OCI-LY1 (cell line): ENCODE measurements around the gene CNTFR.

ENCODE experiments used
- H2AFZ ChIP-seq: fragments of 200-600 bp; sonication (generic), shearing (Covaris generic); 2 replicates; pipeline ENCODE4 v1.6.0; 2014; ENCODE audit warnings: antibody characterized with exemption, mild to moderate bottlenecking, low read length
- H3F3A ChIP-seq: fragments of 200-600 bp; sonication (generic), shearing (Covaris generic); 2 replicates; pipeline ENCODE4 v1.6.0; 2014; ENCODE audit warnings: mild to moderate bottlenecking, antibody characterized with exemption, low read length, moderate library complexity; ENCODE audit not compliant: insufficient read depth
- H3K27ac ChIP-seq: fragments of 200-600 bp; sonication (generic); 2 replicates; pipeline ENCODE4 v1.5.1; 2014; ENCODE audit warnings: low read length, mixed run types, mild to moderate bottlenecking, low read depth; ENCODE audit not compliant: poor library complexity, severe bottlenecking
- H3K27me3 ChIP-seq: fragments of 200-600 bp; sonication (generic); 2 replicates; pipeline ENCODE4 v1.6.0; 2014; ENCODE audit warnings: antibody characterized with exemption, mild to moderate bottlenecking, low read length, moderate library complexity; ENCODE audit not compliant: insufficient read depth
- H3K36me3 ChIP-seq: fragments of 200-600 bp; sonication (generic); 2 replicates; pipeline ENCODE4 v1.6.1; 2014; ENCODE audit warnings: mild to moderate bottlenecking, antibody characterized with exemption, low read length, moderate library complexity, mixed read lengths; ENCODE audit not compliant: insufficient read depth
- H3K4me1 ChIP-seq: fragments of 200-600 bp; sonication (generic); 2 replicates; pipeline ENCODE4 v1.5.1; 2014; ENCODE audit warnings: mild to moderate bottlenecking, low read length, moderate library complexity; ENCODE audit not compliant: insufficient read depth, severe bottlenecking
- H3K4me2 ChIP-seq: fragments of 200-600 bp; sonication (generic), shearing (Covaris generic); 2 replicates; pipeline ENCODE4 v1.6.1; 2014; ENCODE audit warnings: low read length
- H3K4me3 ChIP-seq: fragments of 200-600 bp; sonication (generic); 2 replicates; pipeline ENCODE4 v1.5.1; 2014; ENCODE audit warnings: low read length, low read depth, mild to moderate bottlenecking, mixed read lengths; ENCODE audit not compliant: poor library complexity, severe bottlenecking
- H3K79me2 ChIP-seq: fragments of 200-600 bp; shearing (Covaris generic); 2 replicates; pipeline ENCODE4 v1.6.1; 2016; ENCODE audit warnings: mixed run types, low read length, mixed read lengths; ENCODE audit not compliant: insufficient read depth
- H3K9ac ChIP-seq: fragments of 200-600 bp; sonication (generic), shearing (Covaris generic); 2 replicates; pipeline ENCODE4 v1.6.1; 2014; ENCODE audit warnings: mild to moderate bottlenecking, low read length, mixed read lengths
- H3K9me2 ChIP-seq: fragments of 200-600 bp; sonication (generic), shearing (Covaris generic); 2 replicates; pipeline ENCODE4 v1.6.1; 2014; ENCODE audit warnings: low read depth, mild to moderate bottlenecking, low read length, mixed read lengths
- H3K9me3 ChIP-seq: fragments of 200-600 bp; shearing (Covaris generic); 2 replicates; pipeline ENCODE4 v1.6.1; 2014; ENCODE audit warnings: low read length, mixed read lengths
- H4K20me1 ChIP-seq: fragments of 200-600 bp; sonication (generic), shearing (Covaris generic); 2 replicates; pipeline ENCODE4 v1.6.0; 2016; ENCODE audit warnings: mild to moderate bottlenecking, low read length; ENCODE audit not compliant: insufficient read depth
- EZH2 ChIP-seq: fragments of 200-600 bp; sonication (generic), shearing (Covaris generic); IDR thresholded peaks from 2 replicates; pipeline ENCODE4 v1.8.0; 2017; ENCODE audit warnings: borderline replicate concordance, mixed run types, mild to moderate bottlenecking, antibody characterized with exemption, low read length, moderate library complexity, mixed read lengths
- TF ChIP-seq, protein P1 (sequence below): fragments of 200-600 bp; sonication (generic), shearing (Covaris generic); IDR thresholded peaks from 2 replicates; pipeline ENCODE4 v1.5.1; 2017; ENCODE audit warnings: mild to moderate bottlenecking, antibody characterized with exemption, low read length, moderate library complexity, mixed read lengths

Gene CNTFR

DNA sequence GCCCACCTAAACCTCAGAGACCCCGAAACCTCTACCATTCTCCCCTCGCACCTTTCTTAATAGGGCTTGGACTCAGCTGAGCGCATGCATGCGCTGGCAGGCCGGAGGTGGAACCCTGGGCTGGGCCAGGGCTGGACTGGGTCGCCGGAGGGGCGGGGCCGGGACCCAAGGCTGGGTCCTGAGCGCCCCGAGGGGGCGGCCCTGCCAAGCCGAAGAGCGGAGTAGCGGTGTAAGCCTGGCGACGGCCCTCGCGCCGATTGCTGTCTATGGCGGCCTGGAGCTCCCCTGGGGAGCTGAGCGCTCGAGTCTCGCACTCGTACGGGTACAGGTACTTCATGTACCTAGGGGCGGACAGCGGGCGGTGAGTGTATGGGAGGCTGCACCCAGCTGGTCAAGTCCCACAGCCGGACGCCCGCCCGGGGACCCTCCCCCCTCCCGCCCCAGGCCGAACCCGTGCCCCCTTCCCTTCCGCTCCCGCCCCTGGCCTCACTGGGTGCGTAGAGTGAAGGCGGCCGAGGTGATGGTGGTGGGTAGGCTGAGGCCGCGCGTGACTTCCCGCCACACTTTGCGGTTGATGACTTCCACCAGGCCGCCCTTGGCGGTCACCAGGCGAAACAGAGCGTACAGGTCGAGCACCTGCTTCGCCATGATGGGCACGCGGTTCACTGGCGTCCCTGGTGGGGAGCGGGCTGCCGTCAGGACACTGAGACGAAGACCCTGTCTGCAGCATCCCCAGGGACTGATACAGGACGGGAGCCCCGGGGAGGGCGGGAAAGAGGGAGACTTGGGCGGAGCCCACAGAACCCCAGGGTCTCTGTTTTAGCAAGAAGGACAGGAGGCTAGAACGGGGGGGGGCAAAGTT, 34.1 kb upstream of the CNTFR start:
- Histone ChIP-seq H3F3A (no peaks in the 10 kb centered on the region), H3K36me3 (no peaks in the 10 kb centered on the region), H2AFZ (no peak overlapping the region), H3K9me2 (no peaks in the 10 kb centered on the region), H3K27me3 (0 out of 2 replicates have a peak, but pooled peaks cover 5% of the 10 kb centered on the region), H3K9me3 (no peaks in the 10 kb centered on the region), H3K4me2 (peak overlapping the region; percentile 37; the same call in 1 of the 2 replicates), H3K4me3 (peak overlapping the region; percentile 13), H3K27ac (no peak overlapping the region), H3K9ac (no peak overlapping the region), H4K20me1 (no peaks in the 10 kb centered on the region), H3K4me1 (peaks cover 28% of the 10 kb centered on the region), H3K79me2 (no peaks in the 10 kb centered on the region)
- TF ChIP-seq, protein P1, sequence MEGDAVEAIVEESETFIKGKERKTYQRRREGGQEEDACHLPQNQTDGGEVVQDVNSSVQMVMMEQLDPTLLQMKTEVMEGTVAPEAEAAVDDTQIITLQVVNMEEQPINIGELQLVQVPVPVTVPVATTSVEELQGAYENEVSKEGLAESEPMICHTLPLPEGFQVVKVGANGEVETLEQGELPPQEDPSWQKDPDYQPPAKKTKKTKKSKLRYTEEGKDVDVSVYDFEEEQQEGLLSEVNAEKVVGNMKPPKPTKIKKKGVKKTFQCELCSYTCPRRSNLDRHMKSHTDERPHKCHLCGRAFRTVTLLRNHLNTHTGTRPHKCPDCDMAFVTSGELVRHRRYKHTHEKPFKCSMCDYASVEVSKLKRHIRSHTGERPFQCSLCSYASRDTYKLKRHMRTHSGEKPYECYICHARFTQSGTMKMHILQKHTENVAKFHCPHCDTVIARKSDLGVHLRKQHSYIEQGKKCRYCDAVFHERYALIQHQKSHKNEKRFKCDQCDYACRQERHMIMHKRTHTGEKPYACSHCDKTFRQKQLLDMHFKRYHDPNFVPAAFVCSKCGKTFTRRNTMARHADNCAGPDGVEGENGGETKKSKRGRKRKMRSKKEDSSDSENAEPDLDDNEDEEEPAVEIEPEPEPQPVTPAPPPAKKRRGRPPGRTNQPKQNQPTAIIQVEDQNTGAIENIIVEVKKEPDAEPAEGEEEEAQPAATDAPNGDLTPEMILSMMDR, result no peak
- TF ChIP-seq EZH2, result no peak

DNA sequence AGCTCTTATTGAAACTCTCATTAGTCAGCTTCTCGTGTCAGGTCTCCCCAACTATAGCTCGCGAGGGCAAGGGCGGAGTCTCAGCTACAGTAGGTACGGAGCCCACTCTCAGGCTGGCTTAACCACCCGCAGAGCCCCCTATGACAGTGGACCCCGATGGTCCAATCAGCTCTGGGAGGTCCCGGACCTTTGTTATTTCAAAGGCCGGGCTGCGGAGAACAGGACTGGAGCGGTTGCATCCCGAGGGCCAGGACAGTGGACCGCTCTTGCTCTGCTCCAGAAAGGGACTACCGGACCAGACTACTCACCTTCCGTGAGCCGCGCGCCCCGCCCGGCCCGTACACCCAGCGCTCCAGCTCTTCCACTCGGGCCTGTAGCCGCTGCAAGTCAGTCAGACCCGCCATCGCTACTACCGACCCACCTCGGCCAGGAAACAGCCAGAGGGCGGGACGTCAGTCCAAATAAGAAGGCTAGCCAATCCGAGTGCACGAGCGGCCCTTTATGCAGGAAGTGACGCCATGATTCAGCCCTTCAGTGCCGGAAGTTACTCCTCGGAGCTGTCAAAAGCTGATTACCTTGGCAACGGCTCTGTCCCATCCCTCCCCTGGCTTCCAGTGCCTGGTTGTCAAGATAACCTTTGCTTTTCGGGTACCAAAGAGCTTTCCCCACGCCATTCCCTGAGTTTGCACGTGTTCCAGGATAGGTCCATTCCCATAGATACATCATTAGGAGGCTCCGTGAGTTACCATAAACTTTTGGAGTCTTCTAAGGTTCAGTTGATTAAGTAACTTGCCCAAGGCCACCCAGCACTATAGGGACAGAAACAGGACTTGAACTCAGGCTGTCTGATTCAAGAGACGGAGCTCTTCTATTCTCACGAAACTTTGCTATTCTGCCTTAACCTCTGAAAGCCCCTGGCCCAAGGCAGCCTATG, 30.8 kb upstream of the CNTFR start, which contains the start of gene DCTN3:
TSS of gene DCTN3 (minus strand) at position 435 of the 934 bp plus-strand sequence. CDS start at position 404, 31 bp downstream.
- Histone ChIP-seq H3K27ac (no peak within 1 kb of the TSS), H3K9me2 (no peaks in the 10 kb centered on the region), H2AFZ (peak within 1 kb of the TSS; percentile 29; the same call in 1 of the 2 replicates)

GRCh38 chr9:34615132-34615531, 25.6 kb upstream of the CNTFR start:
- H4K20me1 ChIP-seq, result no peaks in the 10 kb centered on the region
- no peaks in the 10 kb centered on the region for H3K9me2 ChIP-seq
- peaks cover 32% of the 10 kb centered on the region for H3K4me1 ChIP-seq
- H3K4me3 ChIP-seq, result no peak overlapping the region
- no peaks in the 10 kb centered on the region for H3K9me3 ChIP-seq
- no peaks in the 10 kb centered on the region for H3K79me2 ChIP-seq
- H3K9ac ChIP-seq, result no peak overlapping the region
- H3F3A ChIP-seq, result no peaks in the 10 kb centered on the region
- no peak overlapping the region for H3K4me2 ChIP-seq
- no peak overlapping the region for H2AFZ ChIP-seq
- peaks cover 33% of the 10 kb centered on the region for H3K36me3 ChIP-seq
- no peak for TF ChIP-seq EZH2
- TF ChIP-seq, protein P1, result no peak
- no peaks in the 10 kb centered on the region for H3K27me3 ChIP-seq
- H3K27ac ChIP-seq, result no peak overlapping the region

More for the DNA sequence above, 30.8 kb upstream of the CNTFR start, which contains the start of gene DCTN3:
- no peaks in the 10 kb centered on the region for H3K27me3 ChIP-seq
- peaks cover 26% of the 10 kb centered on the region for H3K36me3 ChIP-seq
- H3K9me3 ChIP-seq, result no peaks in the 10 kb centered on the region
- peaks cover 25% of the 10 kb centered on the region for H3K4me1 ChIP-seq
- peak within 1 kb of the TSS; percentile 84 for H3K4me3 ChIP-seq
- peak within 1 kb of the TSS; percentile 82 for H3K9ac ChIP-seq
- H3K79me2 ChIP-seq, result no peaks in the 10 kb centered on the region
- peak within 1 kb of the TSS; percentile 79 for H3K4me2 ChIP-seq
- no peaks in the 10 kb centered on the region for H3F3A ChIP-seq
- no peak for TF ChIP-seq EZH2
- TF ChIP-seq, protein P1, result no peak
- H4K20me1 ChIP-seq, result no peaks in the 10 kb centered on the region
